SH-SY5Y (cell line): Measurements from ENCODE around the gene ARFIP2.

Experiments
- GATA2 ChIP-seq: IDR thresholded peaks from 2 replicates; pipeline ENCODE4 v1.6.1; 2011; ENCODE audit warnings: mild to moderate bottlenecking, low read depth, low read length
- GATA3 ChIP-seq: IDR thresholded peaks from 2 replicates; pipeline ENCODE4 v1.6.1; 2011; ENCODE audit warnings: low read depth, mild to moderate bottlenecking, low read length, moderate library complexity

DNA sequence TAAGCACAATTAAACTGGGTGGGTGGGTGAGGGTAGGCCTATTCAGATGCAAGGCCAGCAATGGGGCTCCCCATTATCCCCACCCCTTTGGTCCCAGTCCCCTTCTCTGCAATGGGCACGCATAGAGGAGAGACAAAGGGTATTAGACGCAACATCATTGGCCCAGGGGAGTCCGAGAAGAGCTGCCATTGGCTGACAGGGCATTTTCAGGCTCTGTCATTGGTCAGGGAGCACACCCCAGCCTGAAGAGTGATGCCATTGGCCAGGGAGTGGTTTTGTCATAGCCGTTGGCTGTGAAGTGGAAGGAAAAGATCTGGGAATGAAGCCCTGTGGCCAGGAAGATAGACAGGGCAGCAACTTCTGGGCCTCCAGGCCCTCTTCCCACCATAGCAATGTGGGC, 4.6 kb downstream of the ARFIP2 start:
- TF ChIP-seq GATA2, result no peak
- TF ChIP-seq GATA3, result no peak
